ENCODE results near the gene CMSS1. TPM values are rescaled to one million over a fixed set of nuclear protein-coding genes. Genes with fewer than 3 reads are reported as not detected.

The CMSS1 gene
- total RNA-seq, 4 donors from 2014 or later: 2.4 to 29.9 (median 5.2) TPM

DNA sequence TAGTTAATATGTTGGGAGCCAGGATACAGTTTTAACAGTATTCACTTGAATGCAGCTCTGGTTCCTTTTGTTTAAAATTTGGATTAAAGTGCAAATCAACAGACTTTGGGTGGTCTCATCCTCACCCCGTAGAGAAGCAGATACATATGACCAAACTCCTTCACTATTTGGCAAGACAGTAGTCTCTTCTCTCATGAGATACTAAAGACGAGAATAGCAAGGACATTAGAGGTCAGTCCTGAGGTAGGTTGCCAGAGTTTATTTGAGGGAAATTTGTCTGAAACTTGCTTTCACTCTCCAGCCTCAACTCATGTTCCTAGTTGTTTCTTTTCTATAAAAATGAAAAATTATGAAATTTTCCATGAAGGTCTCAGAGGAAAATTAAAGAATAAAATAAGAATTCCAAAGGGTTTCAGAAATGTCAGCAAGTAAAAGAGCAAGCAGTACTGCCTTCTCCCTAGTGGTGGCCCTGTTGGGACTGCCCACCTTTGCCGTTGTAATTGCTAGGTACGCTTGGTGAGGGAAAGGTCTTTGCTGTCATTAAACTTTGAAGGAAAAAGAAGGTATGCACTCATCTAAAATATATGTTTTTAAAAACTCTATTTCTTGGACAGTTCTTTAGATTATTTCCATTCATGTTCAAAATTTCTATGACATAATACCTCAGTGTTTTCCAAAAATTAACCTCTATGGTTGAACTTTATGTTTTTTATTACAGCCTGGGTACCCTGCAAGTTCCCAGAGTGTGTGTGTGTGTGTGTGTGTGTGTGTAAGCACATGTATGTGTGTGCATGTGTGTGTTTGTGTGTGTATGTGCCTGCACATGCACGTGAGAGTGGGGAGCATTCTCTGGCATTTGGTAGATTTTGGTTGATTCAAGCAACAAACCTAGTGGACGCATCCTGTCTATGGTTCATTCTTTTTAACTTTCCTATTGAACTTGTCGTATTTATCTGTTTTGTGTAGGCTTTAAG is 111.4 kb downstream of the CMSS1 start:
- intact Hi-C loops (cut with DNase I; ENCODE audit: low total_unique reads) (no loop called here), in situ Hi-C loops (cut with MboI; ENCODE audit: low pct_ligation_motif_present in 1 of 4, low pct_unique_long_range_greater_than_20kb in 1 of 4, low sequenced_read_pairs in 3 of 4) (no loop called here)
- Histone ChIP-seq H3K9me3 (no peaks in the 10 kb centered on the region), H3K4me1 (peaks cover 4 to 26% (median 11%) of the 10 kb centered on the region in 4 donors), H3K4me3 (no peak overlapping the region), H3K27me3 (no peaks in the 10 kb centered on the region), H3K36me3 (no peaks in the 10 kb centered on the region), H3K27ac (peak overlapping the region; percentile 68 to 74 (median 71))
- no peak for DNase-seq
- TF ChIP-seq, protein P1, sequence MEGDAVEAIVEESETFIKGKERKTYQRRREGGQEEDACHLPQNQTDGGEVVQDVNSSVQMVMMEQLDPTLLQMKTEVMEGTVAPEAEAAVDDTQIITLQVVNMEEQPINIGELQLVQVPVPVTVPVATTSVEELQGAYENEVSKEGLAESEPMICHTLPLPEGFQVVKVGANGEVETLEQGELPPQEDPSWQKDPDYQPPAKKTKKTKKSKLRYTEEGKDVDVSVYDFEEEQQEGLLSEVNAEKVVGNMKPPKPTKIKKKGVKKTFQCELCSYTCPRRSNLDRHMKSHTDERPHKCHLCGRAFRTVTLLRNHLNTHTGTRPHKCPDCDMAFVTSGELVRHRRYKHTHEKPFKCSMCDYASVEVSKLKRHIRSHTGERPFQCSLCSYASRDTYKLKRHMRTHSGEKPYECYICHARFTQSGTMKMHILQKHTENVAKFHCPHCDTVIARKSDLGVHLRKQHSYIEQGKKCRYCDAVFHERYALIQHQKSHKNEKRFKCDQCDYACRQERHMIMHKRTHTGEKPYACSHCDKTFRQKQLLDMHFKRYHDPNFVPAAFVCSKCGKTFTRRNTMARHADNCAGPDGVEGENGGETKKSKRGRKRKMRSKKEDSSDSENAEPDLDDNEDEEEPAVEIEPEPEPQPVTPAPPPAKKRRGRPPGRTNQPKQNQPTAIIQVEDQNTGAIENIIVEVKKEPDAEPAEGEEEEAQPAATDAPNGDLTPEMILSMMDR (IDR thresholded peaks at IDR 0.05): peak in 3 of 5 experiments; percentile 20 to 41 (median 32)
- no peak for TF ChIP-seq POLR2AphosphoS5 (IDR thresholded peaks at IDR 0.05)
- no peak for TF ChIP-seq POLR2A (IDR thresholded peaks at IDR 0.05)
- 66 to 72% methylated on average over 6 to 7 of the region's 7 CpGs for WGBS, 2 donors (ENCODE audit: low coverage in 1 of 2)

DNA sequence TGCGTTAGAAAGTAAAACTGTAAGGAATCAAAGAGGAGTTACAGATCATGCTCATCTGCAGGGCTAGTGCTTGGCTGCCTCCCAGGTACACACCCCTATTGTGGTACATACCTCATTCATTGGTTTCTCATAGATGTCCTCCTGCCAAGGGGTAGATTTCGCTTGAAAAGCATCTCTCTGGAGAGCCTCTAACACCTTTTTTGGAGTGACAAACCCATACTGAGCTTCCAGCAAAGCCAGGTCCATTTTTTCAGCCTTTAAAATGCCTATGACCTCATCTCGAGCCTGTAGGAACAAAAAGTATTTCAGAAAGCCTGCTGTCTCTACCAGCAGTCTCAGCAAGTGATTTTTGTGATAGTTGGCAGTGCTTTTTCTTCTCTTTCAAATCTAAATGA is 112.1 kb downstream of the CMSS1 start:
- WGBS, 2 donors (ENCODE audit: low coverage in 1 of 2): 58 to 78% methylated on average over 3 of the region's 3 CpGs
- H3K9me3 ChIP-seq: no peaks in the 10 kb centered on the region
- peak overlapping the region; percentile 68 to 74 (median 71) for H3K27ac ChIP-seq
- H3K4me1 ChIP-seq: peaks cover 4 to 31% (median 11%) of the 10 kb centered on the region in 4 donors
- intact Hi-C loops (cut with DNase I; ENCODE audit: low total_unique reads): no loop called here
- H3K27me3 ChIP-seq: no peaks in the 10 kb centered on the region
- in situ Hi-C loops (cut with MboI; ENCODE audit: low pct_ligation_motif_present in 1 of 4, low pct_unique_long_range_greater_than_20kb in 1 of 4, low sequenced_read_pairs in 3 of 4): no loop called here
- no peak overlapping the region for H3K4me3 ChIP-seq
- DNase-seq: peak; percentile 33
- TF ChIP-seq EP300 (IDR thresholded peaks at IDR 0.05; ENCODE audit: low read depth): no peak
- no peak for TF ChIP-seq POLR2AphosphoS5 (IDR thresholded peaks at IDR 0.05)
- no peak for TF ChIP-seq POLR2A (IDR thresholded peaks at IDR 0.05)
- TF ChIP-seq, protein P1 (IDR thresholded peaks at IDR 0.05): no peak
- no peaks in the 10 kb centered on the region for H3K36me3 ChIP-seq

GRCh38 chr3:99931059-99931458 is 113.4 kb downstream of the CMSS1 start:
- Histone ChIP-seq H3K27ac (peak overlapping the region; percentile 68 to 74 (median 71)), H3K4me3 (no peak overlapping the region), H3K27me3 (no peaks in the 10 kb centered on the region), H3K4me1 (peaks cover 4 to 34% (median 11%) of the 10 kb centered on the region in 4 donors), H3K36me3 (no peaks in the 10 kb centered on the region), H3K9me3 (no peaks in the 10 kb centered on the region)
- intact Hi-C loops (cut with DNase I; ENCODE audit: low total_unique reads) (no loop called here), in situ Hi-C loops (cut with MboI; ENCODE audit: low pct_ligation_motif_present in 1 of 4, low pct_unique_long_range_greater_than_20kb in 1 of 4, low sequenced_read_pairs in 3 of 4) (no loop called here)
- WGBS, 2 donors (ENCODE audit: low coverage in 1 of 2): 58 to 81% methylated on average over 1 of the region's 1 CpG
- TF ChIP-seq, protein P1 (IDR thresholded peaks at IDR 0.05): no peak
- TF ChIP-seq EP300 (IDR thresholded peaks at IDR 0.05; ENCODE audit: low read depth): no peak
- no peak for TF ChIP-seq POLR2AphosphoS5 (IDR thresholded peaks at IDR 0.05)
- no peak for DNase-seq

DNA sequence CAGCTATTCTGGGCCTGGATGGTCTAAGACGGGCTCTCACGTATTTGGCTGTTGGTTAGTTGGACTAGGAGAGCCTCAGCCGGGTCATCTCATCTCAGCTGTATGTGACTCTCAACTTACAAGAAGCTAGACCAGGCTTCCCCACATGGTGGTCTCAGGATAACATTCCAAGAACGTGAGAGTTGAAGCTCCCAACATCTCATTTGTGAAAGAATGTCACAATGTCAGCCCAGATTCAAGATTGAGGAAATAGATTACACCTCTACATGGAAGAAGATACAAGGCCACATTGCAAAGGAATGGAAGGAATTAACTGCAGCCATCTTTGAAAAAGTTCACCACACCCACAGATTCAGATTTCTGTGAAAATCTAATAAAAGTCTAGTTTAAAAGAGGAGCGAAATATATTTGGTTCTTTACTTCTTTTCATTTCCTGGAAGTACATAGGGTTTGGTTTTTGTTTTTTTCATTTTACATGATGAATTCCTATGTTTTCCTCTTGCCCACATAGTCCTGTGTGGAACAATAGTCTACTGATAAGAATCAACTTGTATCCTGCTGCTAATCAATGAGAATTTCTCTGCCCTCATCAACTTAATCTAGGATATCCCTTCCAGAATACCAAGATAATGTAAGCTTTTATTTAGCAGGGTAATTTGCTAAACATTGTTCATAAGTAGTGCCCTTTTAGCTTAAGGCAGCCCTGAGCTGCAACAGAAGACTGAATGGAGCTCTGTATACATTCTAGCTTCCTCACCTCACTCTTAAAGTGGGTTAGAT is 116.5 kb downstream of the CMSS1 start:
- WGBS, 2 donors (ENCODE audit: low coverage in 1 of 2): 92 to 95% methylated on average over 1 to 5 of the region's 5 CpGs
- Histone ChIP-seq H3K36me3 (no peaks in the 10 kb centered on the region), H3K27me3 (no peaks in the 10 kb centered on the region), H3K27ac (no peak overlapping the region), H3K9me3 (no peaks in the 10 kb centered on the region), H3K4me1 (peaks cover 5 to 50% (median 12%) of the 10 kb centered on the region in 4 donors), H3K4me3 (no peak overlapping the region)
- in situ Hi-C loops (cut with MboI; ENCODE audit: low pct_ligation_motif_present in 1 of 4, low pct_unique_long_range_greater_than_20kb in 1 of 4, low sequenced_read_pairs in 3 of 4) (no loop called here), intact Hi-C loops (cut with DNase I; ENCODE audit: low total_unique reads) (no loop called here)
- no peak for DNase-seq
- no peak for TF ChIP-seq POLR2A (IDR thresholded peaks at IDR 0.05)
- TF ChIP-seq, protein P1 (IDR thresholded peaks at IDR 0.05): no peak
- no peak for TF ChIP-seq EP300 (IDR thresholded peaks at IDR 0.05; ENCODE audit: low read depth)
- TF ChIP-seq POLR2AphosphoS5 (IDR thresholded peaks at IDR 0.05): no peak
